HepG2 (cell line): ENCODE data around the gene KLHL13. TPM values are rescaled to one million over a fixed set of nuclear protein-coding genes. Genes with fewer than 3 reads are reported as not detected.

Experiments
- ATAC-seq: fragments of 200-7000 bp; cut with Tn5 transposase; 3 replicates; pipeline ENCODE4 v1.9.1; 2020; ENCODE audit warnings: mild to moderate bottlenecking, moderate library complexity
- BruUV-seq: library from RNA; stranded (reverse); fragments of 400-500 nt; replicated peaks from 2 replicates; lab custom pipeline; 2021; lab: Mats Ljungman, UMichigan
- CTCF ChIA-PET: fragments of 300-600 bp; formaldehyde crosslinking; extraction: SDS; loops from one replicate; lab custom pipeline; 2021; ENCODE audit warnings: low total read pairs, inconsistent platforms, low intra/inter-chr PET ratio; lab: Yijun Ruan, JAX
- POLR2A ChIA-PET: fragments of 350-600 bp; sonication (Branson Sonifier 250); formaldehyde crosslinking; loops from one replicate; lab custom pipeline; 2020; ENCODE audit warnings: antibody characterized with exemption, inconsistent platforms; lab: Yijun Ruan, JAX
- DNase-seq: peaks from one replicate; pipeline ENCODE4 v3.0.0-alpha.2; 2015; ENCODE audit warnings: low spot score
- FAIRE-seq: peaks from 3 replicates; lab custom pipeline; 2011; peaks lifted over from hg19 to GRCh38; lab: Jason Lieb, UNC
- H2AFZ ChIP-seq: one replicate; pipeline ENCODE4 v1.6.1; 2011; ENCODE audit warnings: low read length, inconsistent platforms
- H3K27ac ChIP-seq: fragments of 300-600 bp; 3 replicates; pipeline ENCODE4 v1.8.0; 2011; ENCODE audit warnings: mixed run types, mild to moderate bottlenecking, mixed read lengths, low read length, inconsistent platforms; ENCODE audit not compliant: insufficient read depth; ENCODE audit errors: extremely low read length
- H3K27me3 ChIP-seq, 2 experiments: fragments of 200-600 bp in 1 of 2; 2 replicates in 1 of 2; 3 replicates in 1 of 2; pipeline versions ENCODE4 v1.6.0 to v1.8.0; 2011; ENCODE audit warnings: low read length in 2 of 2, mild to moderate bottlenecking in 2 of 2, moderate library complexity in 2 of 2, inconsistent platforms in 1 of 2; ENCODE audit not compliant: insufficient read depth in 2 of 2, control insufficient read depth in 1 of 2
- H3K36me3 ChIP-seq, 2 experiments: fragments of 200-600 bp in 1 of 2; replicated peaks in 1 of 2; 2 replicates in 1 of 2; 3 replicates in 1 of 2; pipeline versions ENCODE4 v1.5.1 to v1.8.0; 2011; ENCODE audit warnings: low read length in 2 of 2, inconsistent platforms in 1 of 2; ENCODE audit not compliant: insufficient read depth in 2 of 2, control insufficient read depth in 1 of 2
- H3K4me1 ChIP-seq: 2 replicates; pipeline ENCODE4 v1.5.1; 2012; ENCODE audit warnings: low read length, inconsistent platforms; ENCODE audit not compliant: insufficient read depth
- H3K4me2 ChIP-seq: 2 replicates; pipeline ENCODE4 v1.6.0; 2011; ENCODE audit warnings: low read depth, low read length, inconsistent platforms
- H3K4me3 ChIP-seq, 3 experiments: fragments of 200-600 bp in 1 of 3; sonication (generic), shearing (Covaris generic) in 1 of 3; replicated peaks in 1 of 3; 2 replicates each; pipeline ENCODE4 v1.5.1; 2011 to 2016; ENCODE audit warnings: low read length in 3 of 3, inconsistent platforms in 2 of 3, low read depth in 2 of 3, mild to moderate bottlenecking in 2 of 3, control low read depth in 1 of 3, mixed read lengths in 1 of 3; ENCODE audit not compliant: insufficient read depth in 1 of 3
- H3K79me2 ChIP-seq: one replicate; pipeline ENCODE4 v1.6.1; 2011; ENCODE audit warnings: low read length, inconsistent platforms; ENCODE audit not compliant: insufficient read depth
- H3K9ac ChIP-seq: 2 replicates; pipeline ENCODE4 v1.6.0; 2011; ENCODE audit warnings: mild to moderate bottlenecking, low read depth, low read length, inconsistent platforms; ENCODE audit not compliant: insufficient read depth
- H3K9me3 ChIP-seq: 2 replicates; pipeline ENCODE4 v1.5.1; 2012; ENCODE audit warnings: mild to moderate bottlenecking, low read length
- H4K20me1 ChIP-seq: 2 replicates; pipeline ENCODE4 v1.6.0; 2011; ENCODE audit warnings: inconsistent platforms, mild to moderate bottlenecking, low read length, moderate library complexity; ENCODE audit not compliant: insufficient read depth
- NFE2L1 ChIP-seq: sonication (generic); formaldehyde crosslinking; IDR thresholded peaks from 2 replicates; pipeline ENCODE4 v1.4.0; 2020; ENCODE audit warnings: missing genetic modification reagents, mild to moderate bottlenecking, borderline replicate concordance
- SP4 ChIP-seq: sonication (generic); formaldehyde crosslinking; IDR thresholded peaks from 2 replicates; pipeline ENCODE4 v1.8.1; 2023; ENCODE audit warnings: mild to moderate bottlenecking, missing genetic modification reagents
- ZC3H13 ChIP-seq: sonication (generic); formaldehyde crosslinking; IDR thresholded peaks from 2 replicates; pipeline ENCODE4 v1.8.1; 2023; ENCODE audit warnings: mild to moderate bottlenecking, missing genetic modification reagents, moderate library complexity
- ZC3H4 ChIP-seq: sonication (generic); formaldehyde crosslinking; IDR thresholded peaks from 2 replicates; pipeline ENCODE4 v1.4.0; 2020; ENCODE audit warnings: missing genetic modification reagents, borderline replicate concordance
- ZFY ChIP-seq: sonication (generic); formaldehyde crosslinking; IDR thresholded peaks from 2 replicates; pipeline ENCODE4 v1.4.0; 2020; ENCODE audit warnings: missing genetic modification reagents
- ZNF414 ChIP-seq: sonication (generic); formaldehyde crosslinking; IDR thresholded peaks from 2 replicates; pipeline ENCODE4 v1.5.0; 2020; ENCODE audit warnings: missing genetic modification reagents
- ZNF572 ChIP-seq: sonication (generic); formaldehyde crosslinking; IDR thresholded peaks from 2 replicates; pipeline ENCODE4 v1.5.1; 2020; ENCODE audit warnings: mild to moderate bottlenecking, missing genetic modification reagents
- ZNF646 ChIP-seq: sonication (generic); formaldehyde crosslinking; IDR thresholded peaks from 2 replicates; pipeline ENCODE4 v1.9.0; 2021; ENCODE audit warnings: mild to moderate bottlenecking, missing genetic modification reagents
- ZNF83 ChIP-seq: sonication (generic); formaldehyde crosslinking; IDR thresholded peaks from 2 replicates; pipeline ENCODE4 v1.4.0; 2020; ENCODE audit warnings: missing genetic modification reagents, mild to moderate bottlenecking, borderline replicate concordance
- ZSCAN12 ChIP-seq: sonication (generic); formaldehyde crosslinking; IDR thresholded peaks from 2 replicates; pipeline ENCODE4 v1.9.0; 2021; ENCODE audit warnings: mild to moderate bottlenecking, missing genetic modification reagents
- WGBS: methylation state at CpG from one replicate; pipeline ENCODE4 v1.1.6; 2017; ENCODE audit warnings: low lambda C conversion rate; 5-methylcytosine and 5-hydroxymethylcytosine counted together
- in situ Hi-C: cut with HindIII; loops from 2 replicates; pipeline ENCODE4 v1.10.0; 2017; ENCODE audit warnings: low pct_unique_long_range_greater_than_20kb; ENCODE audit not compliant: extremely low pct_ligation_motif_present
- intact Hi-C: fragments of 100-400 bp; cut with micrococcal nuclease; formaldehyde crosslinking; loops from one replicate; pipeline ENCODE4 v1.10.0; 2022; ENCODE audit not compliant: unreplicated experiment
- polyA plus RNA-seq, 8 experiments: library from polyadenylated mRNA; depleted of rRNA in 3 of 8; stranded (reverse) in 7 of 8; unstranded in 1 of 8; fragments of >200 nt; fragmentation: Illumina TruSeq in 4 of 8; extraction: Trizol in 4 of 8; gene quantifications; 2 replicates each; pipeline versions ENCODE4 v1.2.1 to v1.2.3, GENCODE V29; 2011 to 2016; ENCODE audit warnings: low read depth in 4 of 8, missing spikeins in 1 of 8, mixed read lengths in 1 of 8; ENCODE audit not compliant: insufficient read depth in 1 of 8
- total RNA-seq, 5 experiments: library from RNA; depleted of rRNA; stranded (reverse); fragments of >200 nt; fragmentation: Illumina TruSeq; extraction: Trizol; gene quantifications; 2 replicates each; pipeline ENCODE4 v1.2.3, GENCODE V29; 2016; ENCODE audit warnings: low read depth in 1 of 5

The KLHL13 gene
- total and polyA plus RNA-seq, 2 of the 13 experiments (the other 11 are each of a cell fraction or from before 2014, with no cell fraction given), result 0.28 to 1.6 TPM

- ATAC-seq (no peak), DNase-seq (no peak), FAIRE-seq (no peak)
- no peaks in the 10 kb centered on the region for H3K79me2 ChIP-seq
- no peak overlapping the region for H3K9ac ChIP-seq
- no peaks in the 10 kb centered on the region for H3K4me1 ChIP-seq
- ChIA-PET POLR2A (no interaction called here), CTCF (no interaction called here)
- WGBS, result 10% methylated on average over 1 of the region's 1 CpG
- no peak overlapping the region for H3K4me3 ChIP-seq
- no peak for TF ChIP-seq NFE2L1 (CRISPR knock-in tag)
- no peak for TF ChIP-seq ZC3H13 (CRISPR knock-in tag)
- TF ChIP-seq ZNF414 (CRISPR knock-in tag), result no peak
- no peak for TF ChIP-seq ZNF646 (CRISPR knock-in tag)
- no peak for TF ChIP-seq ZNF83 (CRISPR knock-in tag)
- TF ChIP-seq SP4 (CRISPR knock-in tag), result no peak
- no peak for TF ChIP-seq ZNF572 (CRISPR knock-in tag)
- no peak for TF ChIP-seq ZSCAN12 (CRISPR knock-in tag)
- TF ChIP-seq ZFY (CRISPR knock-in tag), result no peak
- TF ChIP-seq ZC3H4 (CRISPR knock-in tag), result no peak
- in situ Hi-C loops, result no loop called here
- H3K9me3 ChIP-seq, result no peaks in the 10 kb centered on the region
- no peak overlapping the region for H3K4me2 ChIP-seq
- H3K27ac ChIP-seq, result no peak overlapping the region
- no TSS peak for BruUV-seq
- intact Hi-C loops, result no loop called here
- no peak overlapping the region for H2AFZ ChIP-seq
- no peaks in the 10 kb centered on the region for H4K20me1 ChIP-seq
- H3K36me3 ChIP-seq, result no peaks in the 10 kb centered on the region
- no peaks in the 10 kb centered on the region for H3K27me3 ChIP-seq
Measured at GRCh38 chrX:117895418-117895817, 221.2 kb downstream of the KLHL13 start.
